Tibial nerve (tissue), 4 donors: Measurements from ENCODE around the gene OCA2. TPM values are rescaled to one million over a fixed set of nuclear protein-coding genes. Genes with fewer than 3 reads are reported as not detected.

ENCODE experiments used
- DNase-seq, 2 donors: peaks; one replicate each; pipeline ENCODE4 v3.0.0-alpha.2; 2019; ENCODE audit warnings: low spot score in 2 of 2
- H3K27ac ChIP-seq, 4 donors: fragments of 200-600 bp; sonication (generic) in 3 of 4; one replicate each; pipeline ENCODE4 v1.5.1; 2017 to 2019; ENCODE audit warnings: mild to moderate bottlenecking in 1 of 4
- H3K27me3 ChIP-seq, 2 donors: fragments of 200-600 bp; sonication (generic) in 1 of 2; one replicate each; pipeline versions ENCODE4 v1.5.1 to v1.6.0; 2017 to 2019
- H3K36me3 ChIP-seq, 3 donors: fragments of 200-600 bp; sonication (generic); one replicate each; pipeline ENCODE4 v1.5.1; 2018 to 2019
- H3K4me1 ChIP-seq, 4 donors: fragments of 200-600 bp; sonication (generic) in 3 of 4; one replicate each; pipeline ENCODE4 v1.5.1; 2017 to 2019
- H3K4me3 ChIP-seq, 4 donors: fragments of 200-600 bp; sonication (generic) in 3 of 4; one replicate each; pipeline ENCODE4 v1.5.1; 2017 to 2019; ENCODE audit warnings: mild to moderate bottlenecking in 1 of 4, moderate library complexity in 1 of 4
- H3K9me3 ChIP-seq, 4 donors: fragments of 200-600 bp; sonication (generic) in 3 of 4; one replicate each; pipeline ENCODE4 v1.5.1; 2017 to 2019
- EP300 ChIP-seq, 2 donors: sonication (generic); formaldehyde crosslinking; IDR thresholded peaks; one replicate each; pipeline ENCODE4 v1.6.1; 2017; ENCODE audit warnings: antibody characterized with exemption in 2 of 2, mild to moderate bottlenecking in 1 of 2
- POLR2A ChIP-seq, 2 donors: fragments of 450-650 bp; IDR thresholded peaks; one replicate each; pipeline ENCODE4 v1.6.1; 2017; ENCODE audit warnings: antibody characterized with exemption in 2 of 2, mild to moderate bottlenecking in 2 of 2, moderate library complexity in 2 of 2
- WGBS, 2 donors: methylation state at CpG; one replicate each; pipeline ENCODE4 v1.1.5; 2018; 5-methylcytosine and 5-hydroxymethylcytosine counted together
- total RNA-seq, 4 donors: library from RNA; depleted of rRNA; stranded (reverse); fragments of >200 nt; gene quantifications; one replicate each; pipeline ENCODE4 v1.1.0, GENCODE V29; 2016
- TF ChIP-seq, protein P1 (sequence below), 5 experiments: fragments of 200-600 bp in 3 of 5; fragments of 450-650 bp in 2 of 5; sonication (generic) in 3 of 5; IDR thresholded peaks; one replicate each; pipeline ENCODE4 v1.5.1; 2016 to 2019; ENCODE audit warnings: antibody characterized with exemption in 5 of 5, mild to moderate bottlenecking in 3 of 5, moderate library complexity in 2 of 5

Gene OCA2
- total RNA-seq, 4 donors from 2014 or later: 2.7 to 19.7 (median 6.5) TPM; not detected in 1

DNA sequence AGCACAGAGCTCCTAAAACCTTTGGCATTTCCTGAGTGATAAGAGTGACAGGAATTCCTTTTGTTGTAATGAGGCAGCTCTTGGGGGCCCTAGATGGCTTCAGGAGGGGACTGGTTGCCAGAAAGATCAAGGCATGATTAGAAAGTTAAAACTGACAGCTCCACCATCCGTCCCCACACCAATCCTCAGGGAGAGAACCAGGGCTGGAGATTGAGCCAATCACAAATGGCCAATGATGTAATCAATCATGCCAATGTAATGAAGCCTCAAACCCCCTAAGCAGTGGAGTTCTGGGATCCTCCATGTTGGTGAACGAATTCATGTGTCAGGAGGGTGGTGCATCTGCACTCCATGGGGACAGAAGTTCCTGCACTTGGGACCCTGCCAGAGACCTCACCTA is 265.1 kb downstream of the OCA2 start:
- Histone ChIP-seq H3K27me3 (no peaks in the 10 kb centered on the region), H3K36me3 (no peaks in the 10 kb centered on the region), H3K27ac (no peak overlapping the region), H3K9me3 (no peaks in the 10 kb centered on the region), H3K4me1 (no peaks in the 10 kb centered on the region), H3K4me3 (no peak overlapping the region)
- no peak for TF ChIP-seq EP300 (IDR thresholded peaks at IDR 0.05)
- TF ChIP-seq, protein P1, sequence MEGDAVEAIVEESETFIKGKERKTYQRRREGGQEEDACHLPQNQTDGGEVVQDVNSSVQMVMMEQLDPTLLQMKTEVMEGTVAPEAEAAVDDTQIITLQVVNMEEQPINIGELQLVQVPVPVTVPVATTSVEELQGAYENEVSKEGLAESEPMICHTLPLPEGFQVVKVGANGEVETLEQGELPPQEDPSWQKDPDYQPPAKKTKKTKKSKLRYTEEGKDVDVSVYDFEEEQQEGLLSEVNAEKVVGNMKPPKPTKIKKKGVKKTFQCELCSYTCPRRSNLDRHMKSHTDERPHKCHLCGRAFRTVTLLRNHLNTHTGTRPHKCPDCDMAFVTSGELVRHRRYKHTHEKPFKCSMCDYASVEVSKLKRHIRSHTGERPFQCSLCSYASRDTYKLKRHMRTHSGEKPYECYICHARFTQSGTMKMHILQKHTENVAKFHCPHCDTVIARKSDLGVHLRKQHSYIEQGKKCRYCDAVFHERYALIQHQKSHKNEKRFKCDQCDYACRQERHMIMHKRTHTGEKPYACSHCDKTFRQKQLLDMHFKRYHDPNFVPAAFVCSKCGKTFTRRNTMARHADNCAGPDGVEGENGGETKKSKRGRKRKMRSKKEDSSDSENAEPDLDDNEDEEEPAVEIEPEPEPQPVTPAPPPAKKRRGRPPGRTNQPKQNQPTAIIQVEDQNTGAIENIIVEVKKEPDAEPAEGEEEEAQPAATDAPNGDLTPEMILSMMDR (IDR thresholded peaks at IDR 0.05): no peak
- TF ChIP-seq POLR2A (IDR thresholded peaks at IDR 0.05): no peak
- 61 to 73% methylated on average over 2 of the region's 2 CpGs for WGBS, 2 donors
- DNase-seq: no peak

DNA sequence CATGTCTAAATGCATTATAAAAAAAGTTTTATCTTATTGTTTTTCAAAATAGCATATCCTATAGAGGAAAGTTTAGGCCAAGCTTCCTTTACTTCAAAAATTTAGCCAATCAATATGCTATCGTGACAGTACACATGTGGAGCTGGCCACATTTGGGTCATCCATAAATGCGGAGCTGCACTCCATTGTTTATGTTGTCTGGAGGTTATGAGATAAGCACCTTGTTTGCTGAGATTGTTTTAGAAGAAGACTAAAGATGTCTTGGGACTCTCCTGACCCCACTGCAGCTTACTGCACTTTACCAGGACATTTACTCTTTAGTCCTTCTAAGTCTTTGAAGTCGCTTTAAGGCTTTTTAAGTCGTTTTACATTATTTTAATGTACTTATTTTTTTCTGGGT is 265.9 kb downstream of the OCA2 start:
- TF ChIP-seq POLR2A (IDR thresholded peaks at IDR 0.05) (no peak), EP300 (IDR thresholded peaks at IDR 0.05) (no peak)
- TF ChIP-seq, protein P1 (IDR thresholded peaks at IDR 0.05): no peak
- Histone ChIP-seq H3K4me3 (no peak overlapping the region), H3K27me3 (no peaks in the 10 kb centered on the region), H3K27ac (no peak overlapping the region), H3K9me3 (no peaks in the 10 kb centered on the region), H3K36me3 (no peaks in the 10 kb centered on the region), H3K4me1 (no peaks in the 10 kb centered on the region)
- WGBS, 2 donors: 87 to 89% methylated on average over 4 of the region's 4 CpGs
- DNase-seq: no peak

DNA sequence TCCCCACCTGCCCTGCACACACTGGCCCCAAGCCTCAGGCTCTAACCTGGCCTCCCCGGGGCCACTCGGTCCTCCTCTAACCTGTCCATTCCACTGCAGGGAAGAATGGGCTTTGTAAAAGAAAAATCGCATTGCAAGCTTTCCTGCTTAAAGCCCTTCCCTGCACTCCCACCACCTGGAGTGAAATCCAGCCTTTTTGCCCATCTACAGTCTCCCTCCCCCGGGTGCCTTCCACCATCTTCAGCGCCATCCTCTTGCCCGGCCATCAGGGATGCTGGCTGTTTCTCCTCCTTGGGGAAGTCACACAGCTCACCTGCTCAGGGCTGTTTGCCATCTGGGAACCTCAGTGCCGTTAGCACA is 266.9 kb downstream of the OCA2 start:
- no peak for DNase-seq
- 86 to 91% methylated on average over 7 of the region's 7 CpGs for WGBS, 2 donors

DNA sequence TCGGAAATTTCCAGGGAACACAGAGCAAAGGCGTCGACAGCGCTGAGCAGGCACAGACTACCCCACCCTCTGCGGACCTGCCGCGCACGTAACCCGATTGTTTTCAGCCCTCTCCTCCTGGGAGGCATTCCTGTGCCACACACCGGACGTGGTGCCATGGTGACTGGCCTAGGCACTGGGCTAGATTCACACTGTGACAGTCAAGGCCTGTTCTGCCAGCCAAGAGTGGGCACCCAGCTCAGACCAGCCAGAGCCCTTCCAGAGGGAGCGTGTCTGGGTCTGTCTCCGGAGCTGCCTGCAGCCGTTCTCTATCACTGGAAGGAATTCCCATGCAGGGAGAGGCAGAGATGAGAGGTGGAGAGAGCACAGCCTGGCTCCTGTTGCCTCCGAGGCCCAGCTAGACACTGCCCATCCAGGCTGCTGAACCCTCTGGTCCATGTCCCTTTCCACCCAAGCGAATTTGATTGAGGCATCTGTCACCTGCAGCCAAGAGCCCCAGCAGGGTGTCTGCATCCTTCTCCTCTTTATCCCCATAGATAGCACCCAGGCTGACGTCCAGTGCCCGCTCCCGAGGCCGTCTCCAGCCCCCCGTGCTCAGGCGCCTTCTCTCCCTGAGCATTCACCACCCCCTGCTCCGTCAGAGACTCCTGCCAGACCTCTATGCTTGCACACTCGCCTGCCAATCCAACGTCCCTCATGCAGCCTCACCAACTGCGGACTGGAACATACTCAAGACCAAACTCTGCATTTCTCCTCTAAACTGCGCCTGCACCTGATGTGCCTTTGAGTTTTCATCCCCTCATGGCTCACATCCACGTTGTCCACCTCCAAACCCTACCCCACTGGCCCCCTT is 267.5 kb downstream of the OCA2 start:
- Histone ChIP-seq H3K27ac (no peak overlapping the region), H3K4me3 (no peak overlapping the region), H3K4me1 (no peaks in the 10 kb centered on the region), H3K9me3 (no peaks in the 10 kb centered on the region), H3K36me3 (no peaks in the 10 kb centered on the region), H3K27me3 (no peaks in the 10 kb centered on the region)
- 86 to 92% methylated on average over 26 to 28 of the region's 28 CpGs for WGBS, 2 donors
- TF ChIP-seq EP300 (IDR thresholded peaks at IDR 0.05): no peak
- TF ChIP-seq, protein P1 (IDR thresholded peaks at IDR 0.05): no peak
- TF ChIP-seq POLR2A (IDR thresholded peaks at IDR 0.05): no peak
- no peak for DNase-seq

More for the DNA sequence above, 266.9 kb downstream of the OCA2 start:
- Histone ChIP-seq H3K4me1 (no peaks in the 10 kb centered on the region), H3K27me3 (no peaks in the 10 kb centered on the region), H3K27ac (no peak overlapping the region), H3K9me3 (no peaks in the 10 kb centered on the region), H3K36me3 (no peaks in the 10 kb centered on the region), H3K4me3 (no peak overlapping the region)
- TF ChIP-seq EP300 (IDR thresholded peaks at IDR 0.05) (no peak), POLR2A (IDR thresholded peaks at IDR 0.05) (no peak)
- TF ChIP-seq, protein P1 (IDR thresholded peaks at IDR 0.05): no peak

DNA sequence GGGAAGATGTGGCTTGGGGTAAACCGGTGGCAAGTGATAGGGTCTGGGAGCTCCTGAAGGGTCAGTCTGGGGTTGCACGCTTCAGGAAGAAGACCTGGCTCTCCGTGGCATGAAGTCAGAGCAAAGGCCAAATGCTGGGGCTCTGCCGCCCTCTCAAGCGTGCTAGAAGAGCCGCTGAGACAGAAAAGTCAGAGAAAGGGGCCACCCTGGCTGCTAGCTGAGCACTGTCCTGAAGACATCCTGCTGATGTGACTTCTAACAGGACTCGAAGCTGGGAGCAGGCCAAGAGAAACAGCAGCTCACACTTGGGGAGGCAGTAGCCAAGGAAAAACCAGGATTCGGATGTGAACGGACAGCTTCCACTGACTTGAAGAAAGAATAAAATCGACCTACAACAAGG is 270.4 kb downstream of the OCA2 start:
- H3K4me3 ChIP-seq: no peak overlapping the region
- H3K4me1 ChIP-seq: no peaks in the 10 kb centered on the region
- no peak for DNase-seq
- no peaks in the 10 kb centered on the region for H3K27me3 ChIP-seq
- H3K27ac ChIP-seq: no peak overlapping the region
- WGBS, 2 donors: 69 to 78% methylated on average over 10 of the region's 10 CpGs
- H3K36me3 ChIP-seq: no peaks in the 10 kb centered on the region
- TF ChIP-seq, protein P1 (IDR thresholded peaks at IDR 0.05): no peak
- TF ChIP-seq EP300 (IDR thresholded peaks at IDR 0.05): no peak
- TF ChIP-seq POLR2A (IDR thresholded peaks at IDR 0.05): no peak
- H3K9me3 ChIP-seq: no peaks in the 10 kb centered on the region
